Stimulated activated CD4-positive, alpha-beta T cell treated with anti-CD3 and anti-CD28 coated beads, Interleukin-12 subunit alpha, Interleukin-12 subunit beta, amount 100 ng/mL, for 24 hours (primary cell): ENCODE measurements around the gene NPEPL1.
"Not testable (repeated sequence)": the region's sequence is repeated elsewhere in the genome, so short reads cannot be mapped to it uniquely, and the experiment has no call there.

ENCODE experiments used
- DNase-seq, 2 experiments: peaks; one replicate each; pipeline ENCODE4 v3.0.0-alpha.2; 2020; ENCODE audit warnings: low read depth in 2 of 2

Gene NPEPL1

GRCh38 chr20:58740356-58741308 is 48.0 kb downstream of the NPEPL1 start:
- no peak for DNase-seq

- DNase-seq, result no peak
Observed at GRCh38 chr20:58741384-58741783, 48.8 kb downstream of the NPEPL1 start.

- no peak for DNase-seq
Observed at GRCh38 chr20:58742668-58743566, 50.3 kb downstream of the NPEPL1 start.

- DNase-seq, result no peak
Observed at GRCh38 chr20:58743929-58744534, 51.4 kb downstream of the NPEPL1 start.

GRCh38 chr20:58744836-58745235 is 52.2 kb downstream of the NPEPL1 start:
- DNase-seq, result no peak

- no peak for DNase-seq
Observed at GRCh38 chr20:58745391-58745790, 52.8 kb downstream of the NPEPL1 start.

- no peak for DNase-seq
Observed at GRCh38 chr20:58746620-58747019, 54.0 kb downstream of the NPEPL1 start.

GRCh38 chr20:58747211-58747610 is 54.6 kb downstream of the NPEPL1 start:
- no peak for DNase-seq

GRCh38 chr20:58748618-58749017 is 56.0 kb downstream of the NPEPL1 start:
- no peak for DNase-seq

GRCh38 chr20:58749098-58749769 is 56.6 kb downstream of the NPEPL1 start:
- no peak for DNase-seq

GRCh38 chr20:58749979-58750378 is 57.4 kb downstream of the NPEPL1 start:
- no peak for DNase-seq

- not testable (repeated sequence) for DNase-seq
Observed at GRCh38 chr20:58750706-58751105, 58.1 kb downstream of the NPEPL1 start.

- DNase-seq, result no peak
Observed at GRCh38 chr20:58751979-58752378, 59.4 kb downstream of the NPEPL1 start.

- no peak for DNase-seq
Observed at GRCh38 chr20:58752565-58752964, 60.0 kb downstream of the NPEPL1 start.

GRCh38 chr20:58753267-58753921 is 60.8 kb downstream of the NPEPL1 start:
- DNase-seq, result no peak

- DNase-seq, result no peak
Observed at GRCh38 chr20:58753922-58754551, 61.4 kb downstream of the NPEPL1 start.

GRCh38 chr20:58754584-58754983 is 62.0 kb downstream of the NPEPL1 start:
- no peak for DNase-seq

- DNase-seq, result no peak
Observed at GRCh38 chr20:58755062-58755697, 62.6 kb downstream of the NPEPL1 start.

GRCh38 chr20:58755766-58756449 is 63.3 kb downstream of the NPEPL1 start:
- no peak for DNase-seq

GRCh38 chr20:58756450-58756775 is 63.8 kb downstream of the NPEPL1 start:
- no peak for DNase-seq
